Activated CD4-positive, alpha-beta memory T cell treated with anti-CD3 and anti-CD28 coated beads, Interleukin-2, amount 10 ng/mL, durations not matched to agents 7 days and 5 days (primary cell): Measurements from ENCODE around the gene DEFB123. TPM values are rescaled to one million over a fixed set of nuclear protein-coding genes. Genes with fewer than 3 reads are reported as not detected.
"Not testable (repeated sequence)": the region's sequence is repeated elsewhere in the genome, so short reads cannot be mapped to it uniquely, and the experiment has no call there.

ENCODE experiments used
- CTCF ChIA-PET: fragments of 350-600 bp; sonication (Branson Sonifier 250); formaldehyde crosslinking; loops from one replicate; lab custom pipeline; 2021; ENCODE audit warnings: antibody characterized with exemption, inconsistent platforms; lab: Charles Lee
- POLR2A ChIA-PET: fragments of 350-600 bp; sonication (Branson Sonifier 250); formaldehyde crosslinking; loops from one replicate; lab custom pipeline; 2021; ENCODE audit warnings: antibody characterized with exemption; lab: Charles Lee
- DNase-seq: peaks from one replicate; pipeline ENCODE4 v3.0.0-alpha.2; 2020
- H3K27ac Mint-ChIP-seq: one replicate; pipeline ENCODE4 v1.8.0; 2021; ENCODE audit warnings: mild to moderate bottlenecking, mixed read lengths
- H3K27me3 Mint-ChIP-seq: one replicate; pipeline ENCODE4 v1.8.0; 2021; ENCODE audit warnings: mixed read lengths
- H3K36me3 Mint-ChIP-seq: one replicate; pipeline ENCODE4 v1.8.0; 2021; ENCODE audit warnings: low read depth, mixed read lengths
- H3K4me1 Mint-ChIP-seq: one replicate; pipeline ENCODE4 v1.8.0; 2021; ENCODE audit warnings: mixed read lengths
- H3K4me3 Mint-ChIP-seq: one replicate; pipeline ENCODE4 v1.8.0; 2021; ENCODE audit warnings: mild to moderate bottlenecking, mixed read lengths
- H3K9me3 Mint-ChIP-seq: one replicate; pipeline ENCODE4 v1.8.0; 2021; ENCODE audit warnings: mixed read lengths
- total RNA-seq, 2 experiments: library from RNA; stranded (reverse); gene quantifications; one replicate each; pipeline ENCODE4 v1.2.3, GENCODE V29; 2021

DEFB123 gene
- total RNA-seq, 2 experiments from 2014 or later, result not detected

GRCh38 chr20:31446084-31446819 lies 5.8 kb downstream of the DEFB123 start:
- ChIA-PET CTCF (no interaction called here), POLR2A (no interaction called here)
- Mint-ChIP-seq H3K36me3 (no peaks in the 10 kb centered on the region), H3K27ac (no peak overlapping the region), H3K4me1 (no peaks in the 10 kb centered on the region), H3K27me3 (no peaks in the 10 kb centered on the region), H3K4me3 (no peak overlapping the region), H3K9me3 (no peaks in the 10 kb centered on the region)
- no peak for DNase-seq

DNA sequence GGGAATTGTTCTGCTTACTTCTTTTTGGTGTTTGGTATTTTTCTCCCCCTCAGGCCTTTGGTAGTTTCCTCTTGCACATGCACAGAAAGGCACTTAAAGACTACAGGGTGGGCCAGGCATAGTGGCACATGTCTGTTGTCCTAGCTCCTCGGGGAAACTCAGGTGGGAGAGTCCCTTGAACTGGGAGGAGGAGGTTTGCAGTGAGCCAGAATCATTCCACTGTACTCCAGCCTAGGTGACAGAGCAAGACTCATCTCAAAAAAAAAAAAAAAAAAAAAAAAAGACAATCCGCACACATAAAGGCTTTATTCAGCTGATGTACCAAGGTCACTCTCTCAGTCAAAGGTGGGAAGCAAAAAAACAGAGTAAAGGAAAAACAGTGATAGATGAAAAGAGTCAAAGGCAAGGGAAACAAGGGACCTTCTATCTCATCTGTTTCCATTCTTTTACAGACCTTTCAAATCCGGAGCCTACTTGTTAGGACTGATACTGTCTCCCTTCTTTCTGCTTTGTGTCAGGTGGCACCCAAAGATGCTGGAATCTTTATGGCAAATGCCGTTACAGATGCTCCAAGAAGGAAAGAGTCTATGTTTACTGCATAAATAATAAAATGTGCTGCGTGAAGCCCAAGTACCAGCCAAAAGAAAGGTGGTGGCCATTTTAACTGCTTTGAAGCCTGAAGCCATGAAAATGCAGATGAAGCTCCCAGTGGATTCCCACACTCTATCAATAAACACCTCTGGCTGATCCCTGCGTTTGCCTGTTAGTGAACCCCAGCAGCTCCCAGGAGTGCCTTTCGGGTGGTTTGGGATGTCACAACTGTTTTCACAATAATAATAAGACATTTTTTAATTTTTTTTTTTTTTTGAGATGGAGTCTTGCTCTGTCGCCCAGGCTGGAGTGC lies 9.3 kb downstream of the DEFB123 start:
- Mint-ChIP-seq H3K27ac (no peak overlapping the region), H3K4me3 (no peak overlapping the region), H3K4me1 (no peaks in the 10 kb centered on the region), H3K9me3 (no peaks in the 10 kb centered on the region), H3K27me3 (peaks cover 2% of the 10 kb centered on the region), H3K36me3 (no peaks in the 10 kb centered on the region)
- CTCF ChIA-PET, result no interaction called here
- POLR2A ChIA-PET, result no interaction called here
- no peak for DNase-seq

- Mint-ChIP-seq H3K27ac (no peak overlapping the region), H3K27me3 (peaks cover 4% of the 10 kb centered on the region), H3K4me1 (no peaks in the 10 kb centered on the region), H3K4me3 (no peak overlapping the region), H3K9me3 (no peaks in the 10 kb centered on the region), H3K36me3 (no peaks in the 10 kb centered on the region)
- ChIA-PET POLR2A (no interaction called here), CTCF (no interaction called here)
- DNase-seq, result no peak
These were observed 12.1 kb downstream of the DEFB123 start for GRCh38 chr20:31452575-31452974.

DNA sequence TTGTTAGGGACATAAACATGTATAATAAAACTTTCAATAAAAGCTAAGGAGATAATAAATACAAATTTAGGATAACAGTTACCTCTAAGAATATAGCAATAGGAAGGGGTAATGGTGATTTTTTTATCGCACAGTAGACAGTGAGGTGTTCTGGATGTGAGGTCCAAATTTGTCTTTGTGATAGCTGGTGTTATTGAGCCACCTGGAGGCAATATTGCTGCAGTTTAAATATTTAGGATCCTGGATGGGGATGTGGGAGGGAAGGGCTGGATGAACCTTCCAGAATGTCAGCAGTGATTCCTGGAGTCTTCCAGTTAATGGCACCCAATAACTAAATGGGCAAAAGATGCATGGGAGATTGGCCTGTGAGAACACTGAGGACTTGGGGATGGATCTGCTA lies 13.9 kb downstream of the DEFB123 start:
- Mint-ChIP-seq H3K27ac (no peak overlapping the region), H3K4me1 (no peaks in the 10 kb centered on the region), H3K36me3 (no peaks in the 10 kb centered on the region), H3K27me3 (peaks cover 7% of the 10 kb centered on the region), H3K9me3 (no peaks in the 10 kb centered on the region), H3K4me3 (no peak overlapping the region)
- DNase-seq, result no peak
- ChIA-PET CTCF (interaction anchor here (1.3 kb wide), 1 partner anchor 49 kb away, joined by 9 read pairs; no protein-coding TSS in a partner anchor), POLR2A (no interaction called here)

DNA sequence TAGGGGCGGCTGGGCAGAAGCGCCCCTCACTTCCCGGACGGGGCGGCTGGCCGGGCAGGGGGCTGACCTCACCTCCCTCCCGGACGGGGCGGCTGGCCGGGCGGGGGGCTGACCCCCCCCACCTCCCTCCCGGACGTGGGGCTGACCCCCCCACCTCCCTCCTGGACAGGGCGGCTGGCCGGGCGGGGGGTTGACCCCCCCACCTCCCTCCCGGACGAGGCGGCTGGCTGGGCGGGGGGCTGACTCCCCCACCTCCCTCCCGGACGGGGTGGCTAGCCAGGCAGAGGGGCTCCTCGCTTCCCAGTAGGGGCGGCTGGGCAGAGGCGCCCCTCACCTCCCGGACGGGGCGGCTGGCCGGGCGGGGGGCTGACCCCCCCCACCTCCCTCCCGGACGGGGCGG lies 30.5 kb downstream of the DEFB123 start:
- CTCF ChIA-PET, H3K4me3 Mint-ChIP-seq, H3K27ac Mint-ChIP-seq, H3K4me1 Mint-ChIP-seq, DNase-seq, POLR2A ChIA-PET, H3K36me3 Mint-ChIP-seq, H3K9me3 Mint-ChIP-seq: not testable (repeated sequence)
- H3K27me3 Mint-ChIP-seq, result peaks cover 19% of the 10 kb centered on the region

DNA sequence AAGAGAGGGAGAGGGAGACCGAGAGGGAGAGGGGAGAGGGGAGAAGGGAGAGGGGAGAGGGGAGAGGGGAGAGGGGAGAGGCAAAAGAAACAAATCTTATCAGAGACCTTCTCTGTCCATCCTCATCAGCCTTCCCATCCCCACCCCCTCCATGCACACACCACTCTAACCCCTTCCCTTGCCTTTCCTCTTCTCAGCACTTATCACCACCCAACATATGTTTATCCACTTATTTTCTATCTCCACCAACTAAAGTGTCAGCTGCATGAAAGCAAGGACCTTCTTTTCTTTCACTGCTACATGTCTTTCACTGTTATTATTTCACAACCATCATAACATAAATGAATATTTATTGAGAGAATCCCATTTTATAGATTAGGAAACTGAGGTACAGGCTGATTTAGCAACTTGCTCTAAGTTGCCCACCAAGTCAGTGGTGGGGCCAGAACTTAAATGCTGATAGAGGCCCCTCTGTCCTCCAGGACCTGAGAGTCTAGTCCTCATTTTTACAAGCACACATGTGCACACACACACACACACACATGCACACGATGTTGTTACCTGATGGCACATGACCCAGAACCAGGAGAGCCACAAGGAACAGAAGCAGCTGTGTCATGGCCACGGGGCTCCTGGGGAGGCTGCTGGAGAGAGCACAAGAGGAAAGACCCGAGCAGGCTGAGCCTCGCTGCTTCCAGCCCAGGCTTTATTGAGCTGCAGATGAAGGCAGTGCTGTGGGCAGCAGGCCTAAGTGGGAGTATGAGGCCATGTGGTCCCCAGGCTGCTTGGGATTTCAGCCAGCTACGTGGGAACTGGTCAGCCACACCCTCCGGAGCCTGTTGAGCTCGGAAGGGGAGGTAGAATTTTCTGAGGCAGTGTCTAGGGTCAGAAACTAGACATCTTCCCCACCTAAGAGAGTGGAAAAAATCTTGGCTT lies 32.2 kb downstream of the DEFB123 start:
- no peak overlapping the region for H3K4me3 Mint-ChIP-seq
- peaks cover 22% of the 10 kb centered on the region for H3K27me3 Mint-ChIP-seq
- H3K36me3 Mint-ChIP-seq, result no peaks in the 10 kb centered on the region
- H3K4me1 Mint-ChIP-seq, result no peaks in the 10 kb centered on the region
- ChIA-PET CTCF (interaction anchor here (0.6 to 0.9 kb wide), 2 partner anchors 11 to 12 kb away, joined by 3 read pairs; no protein-coding TSS in a partner anchor), POLR2A (no interaction called here)
- H3K27ac Mint-ChIP-seq, result no peak overlapping the region
- DNase-seq, result no peak
- no peaks in the 10 kb centered on the region for H3K9me3 Mint-ChIP-seq

DNA sequence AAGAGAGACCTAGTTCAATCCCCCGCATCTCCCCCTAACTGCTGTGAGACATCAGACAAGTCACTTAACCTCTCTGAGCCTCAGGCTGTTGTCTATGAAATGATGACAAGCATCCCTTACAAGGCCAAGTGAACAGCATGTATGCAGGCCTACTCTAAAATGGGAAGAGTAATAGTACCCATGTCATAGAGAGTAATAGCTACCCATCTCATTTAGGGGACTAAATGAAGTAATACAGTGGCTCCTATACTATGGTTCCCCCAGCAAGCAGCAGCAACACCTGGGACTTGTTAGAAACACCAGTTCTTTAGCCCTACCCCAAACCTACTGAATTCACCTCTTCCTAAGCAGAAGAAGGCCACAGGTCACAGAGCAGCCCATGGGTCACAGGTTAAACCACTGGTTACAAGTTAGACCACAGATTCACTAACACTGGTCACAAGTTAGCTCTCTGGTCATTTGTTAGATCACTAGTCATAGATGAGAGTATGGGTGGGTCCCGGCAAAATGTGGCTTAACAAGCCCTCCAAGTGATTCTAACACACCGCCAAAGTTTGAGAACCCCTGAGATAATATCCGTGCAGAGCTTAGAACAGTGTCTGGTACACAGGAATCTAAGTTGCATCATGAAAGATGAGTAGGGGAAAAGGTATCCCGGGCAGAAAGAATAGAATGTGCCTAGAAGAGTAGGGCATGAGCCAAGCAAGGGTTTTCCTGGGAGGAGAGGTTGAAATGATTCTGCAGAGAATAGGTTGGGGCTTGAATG lies 33.1 kb downstream of the DEFB123 start:
- H3K4me1 Mint-ChIP-seq, result no peaks in the 10 kb centered on the region
- no peak for DNase-seq

GRCh38 chr20:31474097-31474436 lies 33.6 kb downstream of the DEFB123 start:
- POLR2A ChIA-PET, result interaction anchor here (1.2 kb wide), 1 partner anchor 29 kb away, joined by 3 read pairs; no protein-coding TSS in a partner anchor
- no peak overlapping the region for H3K4me3 Mint-ChIP-seq
- H3K36me3 Mint-ChIP-seq, result no peaks in the 10 kb centered on the region
- H3K4me1 Mint-ChIP-seq, result no peaks in the 10 kb centered on the region
- no peak overlapping the region for H3K27ac Mint-ChIP-seq
- no peaks in the 10 kb centered on the region for H3K9me3 Mint-ChIP-seq
- H3K27me3 Mint-ChIP-seq, result peaks cover 27% of the 10 kb centered on the region
- DNase-seq, result no peak
- CTCF ChIA-PET, result interaction anchor here (0.6 to 0.9 kb wide), 2 partner anchors 29 to 39 kb away, joined by 4 to 7 read pairs; no protein-coding TSS in a partner anchor

More for the DNA sequence above, 33.1 kb downstream of the DEFB123 start:
- no peak overlapping the region for H3K27ac Mint-ChIP-seq
- no peaks in the 10 kb centered on the region for H3K36me3 Mint-ChIP-seq
- POLR2A ChIA-PET, result interaction anchor here (1.2 kb wide), 1 partner anchor 29 kb away, joined by 3 read pairs; no protein-coding TSS in a partner anchor
- no peak overlapping the region for H3K4me3 Mint-ChIP-seq
- no peaks in the 10 kb centered on the region for H3K9me3 Mint-ChIP-seq
- CTCF ChIA-PET, result interaction anchor here (0.6 to 0.9 kb wide), 2 partner anchors 13 to 40 kb away, joined by 3 to 7 read pairs; no protein-coding TSS in a partner anchor
- peaks cover 27% of the 10 kb centered on the region for H3K27me3 Mint-ChIP-seq

GRCh38 chr20:31474758-31475427 lies 34.5 kb downstream of the DEFB123 start, which contains the start of the genes DEFB124 and REM1:
DEFB124 (minus strand) TSS chr20:31475127; CDS start chr20:31473013, 2,114 bp downstream.
REM1 (plus strand) TSS chr20:31475288; CDS start chr20:31476446, 1,158 bp downstream.
- Mint-ChIP-seq H3K27ac (no peak within 1 kb of the TSS), H3K36me3 (no peaks in the 10 kb centered on the region), H3K4me3 (no peak within 1 kb of the TSS), H3K4me1 (no peaks in the 10 kb centered on the region), H3K27me3 (peaks cover 27% of the 10 kb centered on the region), H3K9me3 (no peaks in the 10 kb centered on the region)
- CTCF ChIA-PET, result interaction anchor here (0.7 to 0.9 kb wide), 2 partner anchors 8 to 28 kb away, joined by 3 to 4 read pairs; no protein-coding TSS in a partner anchor
- DNase-seq, result no peak
- POLR2A ChIA-PET, result no interaction called here

DNA sequence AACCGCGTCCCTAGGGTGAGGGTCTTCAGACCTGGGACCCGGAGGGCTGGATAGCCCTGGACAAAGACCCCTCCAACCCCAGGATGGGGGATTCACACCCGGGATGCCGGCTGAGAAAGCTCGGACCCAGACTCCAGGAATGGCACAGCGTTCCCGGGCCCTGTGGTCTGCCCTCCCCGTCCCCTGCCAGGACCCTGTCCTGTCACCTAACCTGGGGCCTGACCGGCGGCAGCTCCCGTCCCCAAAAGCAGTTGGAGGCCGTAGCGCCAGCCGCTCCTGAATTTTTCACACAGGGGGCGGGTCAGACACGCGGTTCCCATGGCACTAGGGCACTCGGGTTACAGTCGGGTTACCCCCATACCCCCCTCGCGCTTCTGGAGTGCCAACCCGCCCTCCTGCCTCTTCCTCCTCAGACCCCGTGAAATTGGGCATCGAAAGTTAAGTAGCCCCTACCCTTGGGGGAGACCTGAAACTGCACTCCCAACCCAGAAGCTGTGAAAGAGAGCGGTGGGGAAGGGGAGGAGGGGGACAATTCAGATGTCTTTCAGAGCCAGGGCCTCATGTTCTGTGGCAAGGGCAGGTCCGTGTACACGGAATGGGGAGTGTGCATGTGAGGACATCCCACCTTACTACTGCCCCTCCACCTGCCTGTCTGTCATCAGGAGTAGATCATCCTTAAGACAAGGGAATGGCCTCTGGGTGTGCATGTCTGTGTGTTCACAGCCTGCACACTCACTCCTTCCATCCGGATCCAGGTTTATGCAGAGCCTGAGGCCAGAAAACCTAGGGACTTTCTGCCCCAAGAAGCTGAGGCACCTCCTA lies 35.3 kb downstream of the DEFB123 start:
- Mint-ChIP-seq H3K27ac (no peak overlapping the region), H3K4me1 (no peaks in the 10 kb centered on the region), H3K36me3 (no peaks in the 10 kb centered on the region), H3K9me3 (no peaks in the 10 kb centered on the region), H3K4me3 (no peak overlapping the region), H3K27me3 (peaks cover 27% of the 10 kb centered on the region)
- DNase-seq, result no peak
- CTCF ChIA-PET, result interaction anchor here (1.2 kb wide), 1 partner anchor 27 kb away, joined by 3 read pairs; no protein-coding TSS in a partner anchor
- POLR2A ChIA-PET, result interaction anchor here (0.6 kb wide), 1 partner anchor 8 kb away, joined by 3 read pairs; no protein-coding TSS in a partner anchor
